HCT116 (cell line): ENCODE results near the gene EYA2. TPM values are rescaled to one million over a fixed set of nuclear protein-coding genes. Genes with fewer than 3 reads are reported as not detected.

ENCODE experiments used
- ATAC-seq: fragments of 200-7000 bp; cut with Tn5 transposase; 2 replicates; pipeline ENCODE4 v1.9.1; 2020; ENCODE audit warnings: mild to moderate bottlenecking, moderate library complexity
- BruUV-seq: library from RNA; stranded (reverse); fragments of 400-500 nt; replicated peaks from 2 replicates; lab custom pipeline; 2021; lab: Mats Ljungman, UMichigan
- CTCF ChIA-PET: fragments of 300-600 bp; sonication (Branson Sonifier 250); formaldehyde crosslinking; loops from one replicate; lab custom pipeline; 2021; ENCODE audit warnings: antibody characterized with exemption; lab: Charles Lee
- POLR2A ChIA-PET: fragments of 300-600, 350-600 bp; sonication (Branson Sonifier 250); formaldehyde crosslinking; loops from one replicate; lab custom pipeline; 2021; ENCODE audit warnings: antibody characterized with exemption; lab: Charles Lee
- RAD21 ChIA-PET, 2 experiments: fragments of 300-600 bp; sonication (Branson Sonifier 250); formaldehyde crosslinking; loops; one replicate each; lab custom pipeline; 2023; ENCODE audit warnings: low total read pairs in 2 of 2; ENCODE audit not compliant: uncharacterized antibody in 2 of 2, unreplicated experiment in 2 of 2, low non-redundant PET in 1 of 2; lab: Charles Lee
- DNase-seq: peaks from one replicate; pipeline ENCODE4 v3.0.0-alpha.2; 2010; ENCODE audit warnings: low read depth, low spot score
- H2AFZ ChIP-seq: fragments of 200-600 bp; shearing (Covaris generic), sonication (generic); 2 replicates; pipeline ENCODE4 v1.6.1; 2017; ENCODE audit warnings: low read depth, mixed run types, mixed read lengths, antibody characterized with exemption, low read length; ENCODE audit not compliant: poor library complexity, severe bottlenecking
- H3K27ac ChIP-seq: 2 replicates; pipeline ENCODE4 v1.5.1; 2012; ENCODE audit warnings: low read depth, low read length
- H3K27me3 ChIP-seq: fragments of 200-600 bp; sonication (generic); 2 replicates; pipeline ENCODE4 v1.6.1; 2016; ENCODE audit warnings: mixed run types, low read length, mixed read lengths; ENCODE audit not compliant: insufficient read depth
- H3K36me3 ChIP-seq, 2 experiments: fragments of 200-500 bp in 1 of 2; fragments of 200-600 bp in 1 of 2; sonication (Bioruptor generic) in 1 of 2; sonication (generic) in 1 of 2; 2 replicates each; pipeline versions ENCODE4 v1.5.1 to v1.6.1; 2014 to 2016; ENCODE audit warnings: low read length in 2 of 2, inconsistent platforms in 1 of 2, mixed read lengths in 1 of 2, mixed run types in 1 of 2; ENCODE audit not compliant: insufficient read depth in 2 of 2, control insufficient read depth in 1 of 2
- H3K4me1 ChIP-seq, 2 experiments: fragments of 200-600 bp in 1 of 2; sonication (generic) in 1 of 2; 2 replicates each; pipeline versions ENCODE4 v1.5.1 to v1.6.1; 2012 to 2017; ENCODE audit warnings: low read length in 2 of 2, inconsistent platforms in 1 of 2, mild to moderate bottlenecking in 1 of 2, mixed read lengths in 1 of 2, mixed run types in 1 of 2, moderate library complexity in 1 of 2; ENCODE audit not compliant: insufficient read depth in 2 of 2, control insufficient read depth in 1 of 2
- H3K4me2 ChIP-seq: fragments of 200-600 bp; sonication (generic); 2 replicates; pipeline ENCODE4 v1.6.1; 2017; ENCODE audit warnings: mixed run types, low read length, mixed read lengths
- H3K4me3 ChIP-seq, 2 experiments: fragments of 200-600 bp in 1 of 2; sonication (generic) in 1 of 2; replicated peaks in 1 of 2; 2 replicates each; pipeline ENCODE4 v1.5.1; 2011 to 2016; ENCODE audit warnings: low read length in 2 of 2, control low read depth in 1 of 2, low read depth in 1 of 2, mild to moderate bottlenecking in 1 of 2, mixed read lengths in 1 of 2, mixed run types in 1 of 2
- H3K79me2 ChIP-seq: fragments of 200-600 bp; sonication (generic); 2 replicates; pipeline ENCODE4 v1.6.1; 2017; ENCODE audit warnings: mild to moderate bottlenecking, mixed run types, low read length, moderate library complexity, mixed read lengths; ENCODE audit not compliant: insufficient read depth
- H3K9ac ChIP-seq: fragments of 200-600 bp; sonication (generic); 2 replicates; pipeline ENCODE4 v1.6.1; 2016; ENCODE audit warnings: low read length, mixed read lengths
- H3K9me2 ChIP-seq: fragments of 200-600 bp; sonication (generic), shearing (Covaris generic); 2 replicates; pipeline ENCODE4 v1.6.1; 2017; ENCODE audit warnings: mixed run types, mild to moderate bottlenecking, moderate library complexity; ENCODE audit not compliant: insufficient read depth
- H3K9me3 ChIP-seq, 2 experiments: fragments of 200-500 bp in 1 of 2; fragments of 200-600 bp in 1 of 2; sonication (Bioruptor generic) in 1 of 2; sonication (generic) in 1 of 2; 2 replicates each; pipeline ENCODE4 v1.6.1; 2014 to 2017; ENCODE audit warnings: low read length in 2 of 2, mixed read lengths in 2 of 2, inconsistent platforms in 1 of 2, low read depth in 1 of 2, mild to moderate bottlenecking in 1 of 2, mixed run types in 1 of 2, moderate library complexity in 1 of 2; ENCODE audit not compliant: control insufficient read depth in 1 of 2, insufficient read depth in 1 of 2
- H4K20me1 ChIP-seq: fragments of 200-600 bp; sonication (generic), shearing (Covaris generic); 2 replicates; pipeline ENCODE4 v1.6.1; 2017; ENCODE audit warnings: mixed run types, mild to moderate bottlenecking, moderate library complexity; ENCODE audit not compliant: insufficient read depth
- CBX3 ChIP-seq: IDR thresholded peaks from 2 replicates; pipeline ENCODE4 v1.6.1; 2012; ENCODE audit warnings: low read depth
- CEBPB ChIP-seq: IDR thresholded peaks from 2 replicates; pipeline ENCODE4 v1.6.1; 2012; ENCODE audit warnings: low read depth
- EGR1 ChIP-seq: IDR thresholded peaks from 2 replicates; pipeline ENCODE4 v1.6.1; 2012; ENCODE audit warnings: low read depth
- ELF1 ChIP-seq: IDR thresholded peaks from 2 replicates; pipeline ENCODE4 v1.6.1; 2012; ENCODE audit warnings: low read depth, borderline replicate concordance
- EZH2phosphoT487 ChIP-seq: fragments of 200-600 bp; IDR thresholded peaks from 2 replicates; pipeline ENCODE4 v1.6.1; 2018; ENCODE audit warnings: antibody characterized with exemption, borderline replicate concordance
- JUND ChIP-seq: IDR thresholded peaks from 2 replicates; pipeline ENCODE4 v1.6.1; 2012
- MAX ChIP-seq: IDR thresholded peaks from 2 replicates; pipeline ENCODE4 v1.6.1; 2012
- POLR2A ChIP-seq: IDR thresholded peaks from 2 replicates; pipeline ENCODE4 v1.7.0; 2011; ENCODE audit warnings: borderline replicate concordance; ENCODE audit not compliant: insufficient read depth, insufficient read length; ENCODE audit errors: extremely low read depth
- REST ChIP-seq: IDR thresholded peaks from 2 replicates; pipeline ENCODE4 v1.6.1; 2012; ENCODE audit warnings: low read depth
- SRF ChIP-seq: IDR thresholded peaks from 2 replicates; pipeline ENCODE4 v1.6.1; 2012; ENCODE audit warnings: low read depth
- YY1 ChIP-seq: IDR thresholded peaks from 2 replicates; pipeline ENCODE4 v1.6.1; 2011; ENCODE audit warnings: low read length, low read depth, moderate library complexity, mild to moderate bottlenecking; ENCODE audit not compliant: insufficient replicate concordance; ENCODE audit errors: extremely low read depth
- ZBTB33 ChIP-seq: IDR thresholded peaks from 2 replicates; pipeline ENCODE4 v1.6.1; 2011; ENCODE audit warnings: mild to moderate bottlenecking, low read length, moderate library complexity; ENCODE audit not compliant: insufficient replicate concordance; ENCODE audit errors: extremely low read depth
- ZFX ChIP-seq: fragments of 450-650 bp; IDR thresholded peaks from 2 replicates; pipeline ENCODE4 v1.6.1; 2017
- ZNF274 ChIP-seq: fragments of 200-500 bp; sonication (Bioruptor generic); IDR thresholded peaks from 2 replicates; pipeline ENCODE4 v1.6.1; 2014; ENCODE audit warnings: mild to moderate bottlenecking, low read depth, low read length, inconsistent platforms
- intact Hi-C: fragments of 100-400 bp; cut with micrococcal nuclease; formaldehyde crosslinking; loops from 2 replicates; pipeline ENCODE4 v1.10.0; 2022
- total RNA-seq: library from RNA; stranded (reverse); gene quantifications from one replicate; pipeline ENCODE4 v1.2.1, GENCODE V29; 2021; ENCODE audit not compliant: unreplicated experiment

EYA2 gene
- total RNA-seq, 1 experiment from 2014 or later: not detected

GRCh38 chr20:47149939-47150338, 255.3 kb downstream of the EYA2 start:
- Histone ChIP-seq H3K9ac (no peak overlapping the region), H4K20me1 (no peaks in the 10 kb centered on the region), H3K4me1 (peaks cover 2 to 5% of the 10 kb centered on the region in 2 experiments; a peak in 2 of 4 replicates), H3K9me2 (no peaks in the 10 kb centered on the region), H3K79me2 (no peaks in the 10 kb centered on the region), H3K4me3 (no peak overlapping the region), H3K27me3 (no peaks in the 10 kb centered on the region), H2AFZ (peak overlapping the region; percentile 73), H3K9me3 (no peaks in the 10 kb centered on the region), H3K36me3 (no peaks in the 10 kb centered on the region), H3K4me2 (no peak overlapping the region), H3K27ac (no peak overlapping the region)
- DNase-seq: no peak
- no TSS peak for BruUV-seq
- intact Hi-C loops: loop anchor here (1.0 kb wide), 1 partner anchor 392 kb away; no protein-coding TSS in a partner anchor
- ChIA-PET CTCF (interaction anchor here (0.9 to 1.9 kb wide), 3 partner anchors 375 to 402 kb away, joined by 3 to 6 read pairs (median 4); no protein-coding TSS in a partner anchor), POLR2A (no interaction called here), RAD21 (no interaction called here)
- ATAC-seq: no peak
- no peak for TF ChIP-seq ZFX
- TF ChIP-seq ELF1: no peak
- TF ChIP-seq SRF: no peak

GRCh38 chr20:47150403-47151152, 255.9 kb downstream of the EYA2 start:
- Histone ChIP-seq H3K4me2 (no peak overlapping the region), H4K20me1 (no peaks in the 10 kb centered on the region), H3K9me3 (no peaks in the 10 kb centered on the region), H3K27ac (no peak overlapping the region), H3K27me3 (no peaks in the 10 kb centered on the region), H3K79me2 (no peaks in the 10 kb centered on the region), H3K9me2 (no peaks in the 10 kb centered on the region), H3K4me1 (peaks cover 2 to 5% of the 10 kb centered on the region in 2 experiments; a peak in 2 of 4 replicates), H2AFZ (peak overlapping the region; percentile 73), H3K4me3 (no peak overlapping the region), H3K36me3 (no peaks in the 10 kb centered on the region), H3K9ac (no peak overlapping the region)
- peak; percentile 100 for ATAC-seq
- DNase-seq: peak; percentile 75
- POLR2A ChIA-PET: no interaction called here
- BruUV-seq: no TSS peak
- RAD21 ChIA-PET: no interaction called here
- CTCF ChIA-PET: interaction anchor here (0.8 to 1.9 kb wide), 4 partner anchors 376 to 402 kb away, joined by 3 to 6 read pairs (median 4); no protein-coding TSS in a partner anchor
- intact Hi-C loops: loop anchor here (1.0 kb wide), 1 partner anchor 392 kb away; no protein-coding TSS in a partner anchor
- TF ChIP-seq REST: no peak
- no peak for TF ChIP-seq POLR2A
- no peak for TF ChIP-seq ZNF274
- TF ChIP-seq CEBPB: no peak
- TF ChIP-seq MAX: peak; percentile 68
- no peak for TF ChIP-seq EZH2phosphoT487
- TF ChIP-seq EGR1: no peak
- TF ChIP-seq YY1: no peak
- TF ChIP-seq CBX3: 0 out of 2 replicates have a peak, but pooled peaks have one; percentile 12
- no peak for TF ChIP-seq JUND
- TF ChIP-seq ZBTB33: no peak
